H9 (cell line): Measurements from ENCODE around the gene AMBRA1. TPM values are rescaled to one million over a fixed set of nuclear protein-coding genes. Genes with fewer than 3 reads are reported as not detected.
A peak's percentile ranks its signal among the peaks of the same experiment; 100 is the strongest.

Source experiments
- DNase-seq: peaks from one replicate; pipeline ENCODE4 v3.0.0-alpha.2; 2017
- H2AFZ ChIP-seq: one replicate; pipeline ENCODE4 v1.6.1; 2013; ENCODE audit warnings: mild to moderate bottlenecking, low read length, control low read depth, moderate library complexity
- H2AK5ac ChIP-seq: 2 replicates; pipeline ENCODE4 v1.6.1; 2013; ENCODE audit warnings: low read length, control low read depth, mixed read lengths; ENCODE audit not compliant: insufficient read length
- H2BK120ac ChIP-seq: one replicate; pipeline ENCODE4 v1.6.1; 2013; ENCODE audit warnings: low read depth, mild to moderate bottlenecking, low read length, control low read depth, inconsistent platforms; ENCODE audit not compliant: poor library complexity, severe bottlenecking
- H2BK12ac ChIP-seq: 2 replicates; pipeline ENCODE4 v1.6.1; 2013; ENCODE audit warnings: low read length, control low read depth, mixed read lengths, low read depth; ENCODE audit not compliant: insufficient read length
- H2BK15ac ChIP-seq: 2 replicates; pipeline ENCODE4 v1.6.1; 2013; ENCODE audit warnings: low read depth, low read length, control low read depth
- H2BK20ac ChIP-seq: one replicate; pipeline ENCODE4 v1.6.1; 2013; ENCODE audit warnings: low read depth, mild to moderate bottlenecking, low read length, control low read depth, inconsistent platforms; ENCODE audit not compliant: poor library complexity, severe bottlenecking
- H2BK5ac ChIP-seq: 2 replicates; pipeline ENCODE4 v1.6.1; 2013; ENCODE audit warnings: low read length, control low read depth, mixed read lengths; ENCODE audit not compliant: insufficient read length
- H3K14ac ChIP-seq: 2 replicates; pipeline ENCODE4 v1.6.1; 2013; ENCODE audit warnings: low read length, control low read depth; ENCODE audit not compliant: insufficient read depth
- H3K18ac ChIP-seq: 2 replicates; pipeline ENCODE4 v1.6.1; 2013; ENCODE audit warnings: low read depth, mild to moderate bottlenecking, mixed read lengths, low read length, control low read depth; ENCODE audit not compliant: insufficient read length
- H3K23ac ChIP-seq: 2 replicates; pipeline ENCODE4 v1.6.1; 2013; ENCODE audit warnings: low read length, control low read depth, mixed read lengths, low read depth; ENCODE audit not compliant: insufficient read length
- H3K23me2 ChIP-seq: 2 replicates; pipeline ENCODE4 v1.6.1; 2013; ENCODE audit warnings: low read depth, mild to moderate bottlenecking, mixed read lengths, low read length, control low read depth; ENCODE audit not compliant: insufficient read length, poor library complexity, severe bottlenecking
- H3K27ac ChIP-seq: 2 replicates; pipeline ENCODE4 v1.5.1; 2013; ENCODE audit warnings: low read length, control low read depth, mixed read lengths, low read depth; ENCODE audit not compliant: insufficient read length
- H3K27me3 ChIP-seq: 2 replicates; pipeline ENCODE4 v1.6.1; 2013; ENCODE audit warnings: low read length, control low read depth, inconsistent platforms; ENCODE audit not compliant: insufficient read depth
- H3K4ac ChIP-seq: 2 replicates; pipeline ENCODE4 v1.6.1; 2013; ENCODE audit warnings: low read depth, mild to moderate bottlenecking, control low read depth, inconsistent platforms, low read length, moderate library complexity
- H3K4me1 ChIP-seq: 2 replicates; pipeline ENCODE4 v1.6.1; 2013; ENCODE audit warnings: low read length, control low read depth, inconsistent platforms; ENCODE audit not compliant: insufficient read depth
- H3K4me2 ChIP-seq: 2 replicates; pipeline ENCODE4 v1.6.1; 2013; ENCODE audit warnings: low read length, control low read depth, mixed read lengths; ENCODE audit not compliant: insufficient read length, insufficient read depth
- H3K56ac ChIP-seq: 2 replicates; pipeline ENCODE4 v1.6.1; 2013; ENCODE audit warnings: low read depth, mild to moderate bottlenecking, mixed read lengths, low read length, control low read depth; ENCODE audit not compliant: insufficient read length
- H3K79me1 ChIP-seq: 2 replicates; pipeline ENCODE4 v1.6.1; 2013; ENCODE audit warnings: low read depth, mild to moderate bottlenecking, moderate library complexity, low read length, control low read depth, inconsistent platforms; ENCODE audit not compliant: insufficient read depth, poor library complexity, severe bottlenecking
- H3K79me2 ChIP-seq: 2 replicates; pipeline ENCODE4 v1.6.1; 2013; ENCODE audit warnings: low read length, control low read depth, inconsistent platforms; ENCODE audit not compliant: insufficient read depth
- H3K9ac ChIP-seq: 2 replicates; pipeline ENCODE4 v1.6.1; 2013; ENCODE audit warnings: low read length, control low read depth, mixed read lengths; ENCODE audit not compliant: insufficient read length; ENCODE audit errors: extremely low read depth
- H3K9me3 ChIP-seq: one replicate; pipeline ENCODE4 v1.6.1; 2013; ENCODE audit warnings: low read depth, low read length, inconsistent platforms; ENCODE audit not compliant: control insufficient read depth
- H3T11ph ChIP-seq: one replicate; pipeline ENCODE4 v1.6.1; 2013; ENCODE audit warnings: mild to moderate bottlenecking, low read length, control low read depth, inconsistent platforms
- H4K20me1 ChIP-seq: one replicate; pipeline ENCODE4 v1.6.1; 2013; ENCODE audit not compliant: control insufficient read depth, insufficient read length, insufficient read depth
- H4K5ac ChIP-seq: 2 replicates; pipeline ENCODE4 v1.6.1; 2013; ENCODE audit warnings: low read depth, mild to moderate bottlenecking, mixed read lengths, low read length, control low read depth; ENCODE audit not compliant: insufficient read length
- H4K8ac ChIP-seq: replicated peaks from 2 replicates; pipeline ENCODE4 v1.6.1; 2013; ENCODE audit warnings: low read length, control low read depth, mixed read lengths, low read depth; ENCODE audit not compliant: insufficient read length
- H4K91ac ChIP-seq: 2 replicates; pipeline ENCODE4 v1.6.1; 2013; ENCODE audit warnings: low read depth, mild to moderate bottlenecking, moderate library complexity, mixed read lengths, low read length, control low read depth; ENCODE audit not compliant: insufficient read length
- H3K27ac Mint-ChIP-seq, 3 experiments: 2 replicates in 2 of 3; 3 replicates in 1 of 3; pipeline ENCODE4 v1.8.0; 2020 to 2021; ENCODE audit warnings: mixed read lengths in 3 of 3, mild to moderate bottlenecking in 1 of 3, moderate library complexity in 1 of 3
- H3K27me3 Mint-ChIP-seq: 2 replicates; pipeline ENCODE4 v1.8.0; 2021; ENCODE audit warnings: low read depth, mild to moderate bottlenecking, moderate library complexity, mixed read lengths
- H3K36me3 Mint-ChIP-seq, 3 experiments: 2 replicates in 2 of 3; 3 replicates in 1 of 3; pipeline ENCODE4 v1.8.0; 2020 to 2021; ENCODE audit warnings: low read depth in 3 of 3, mixed read lengths in 3 of 3; ENCODE audit not compliant: insufficient read depth in 1 of 3
- H3K4me1 Mint-ChIP-seq, 2 experiments: 2 replicates each; pipeline ENCODE4 v1.8.0; 2020; ENCODE audit warnings: mixed read lengths in 2 of 2
- H3K4me3 Mint-ChIP-seq, 2 experiments: 2 replicates in 1 of 2; 3 replicates in 1 of 2; pipeline ENCODE4 v1.8.0; 2020 to 2021; ENCODE audit warnings: mild to moderate bottlenecking in 2 of 2, mixed read lengths in 2 of 2, moderate library complexity in 1 of 2
- H3K9me3 Mint-ChIP-seq, 2 experiments: 2 replicates in 1 of 2; 3 replicates in 1 of 2; pipeline ENCODE4 v1.8.0; 2020; ENCODE audit warnings: mild to moderate bottlenecking in 2 of 2, mixed read lengths in 2 of 2, moderate library complexity in 1 of 2
- WGBS: extraction: QIAGEN DNeasy Blood & Tissue Kit; methylation state at CpG from one replicate; pipeline ENCODE4 v1.1.7; 2013; ENCODE audit warnings: missing lambda C conversion rate, low lambda C conversion rate, mixed read lengths; ENCODE audit not compliant: insufficient read length; ENCODE audit errors: extremely low coverage; 5-methylcytosine and 5-hydroxymethylcytosine counted together
- long read RNA-seq: library from polyadenylated mRNA; unstranded; transcript quantifications from one replicate; pipeline ENCODE4 v2.0.0, GENCODE V29; 2020
- total RNA-seq: library from RNA; stranded (reverse); gene quantifications from 2 replicates; pipeline ENCODE4 v1.2.1, GENCODE V29; 2021
- TF ChIP-seq, protein P1 (sequence below): fragments of 200-600 bp; sonication (generic); conservative IDR thresholded peaks from 3 replicates; pipeline ENCODE4 v1.8.0; 2021; ENCODE audit warnings: antibody characterized with exemption, mild to moderate bottlenecking

The AMBRA1 gene
- 37.5 and 40.0 TPM in 2 replicates for total RNA-seq
- long read RNA-seq, full-length matches to known transcripts, result 14 of 78 reads
- long read RNA-seq, partial matches to known transcripts, result 24 of 78 reads
- long read RNA-seq, other reads (novel, unspliced or antisense), result 40 of 78 reads

DNA sequence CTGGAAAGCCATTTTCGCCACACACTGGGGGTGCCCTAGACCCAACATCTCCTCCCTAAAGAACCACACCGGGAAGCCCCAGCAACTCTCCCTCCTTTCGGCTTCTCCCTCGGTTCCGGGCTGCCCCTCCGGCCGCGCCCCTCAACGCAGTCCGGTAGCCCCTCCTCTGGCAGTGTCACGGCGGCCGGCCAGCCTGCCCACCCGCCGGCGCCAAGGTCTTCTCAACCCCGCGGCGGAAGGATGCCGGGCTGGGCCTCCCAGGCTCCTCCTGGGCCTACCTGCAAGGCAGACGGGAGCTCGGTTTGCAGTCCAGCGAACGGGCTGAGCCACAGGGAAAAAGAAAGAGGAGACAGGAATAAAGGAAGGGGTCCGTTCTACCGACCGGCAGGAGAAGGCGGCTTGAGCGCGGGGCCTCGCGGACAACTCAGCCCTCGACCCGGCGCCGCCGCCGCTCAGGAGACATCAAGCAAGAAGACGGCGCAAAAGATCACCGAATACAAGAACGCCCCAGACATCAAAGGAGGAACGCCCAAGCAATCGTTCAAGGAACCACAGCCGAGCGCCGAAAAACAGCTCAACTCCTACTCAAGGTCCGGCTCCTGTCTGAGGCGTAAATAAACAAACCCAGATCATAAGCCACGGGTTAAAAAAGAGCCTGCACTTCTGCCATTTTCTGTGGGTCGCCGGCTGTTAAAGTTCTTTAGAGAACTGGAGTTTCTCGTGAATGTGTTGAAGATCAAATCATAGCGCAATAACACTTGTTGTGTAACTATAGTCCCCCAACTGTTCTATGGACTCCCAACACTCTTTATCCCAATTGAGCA is at the start of gene AMBRA1:
AMBRA1 (minus strand) TSS at position 474 of the 824 bp plus-strand sequence. CDS start 45,643 bp downstream, outside the sequence.
- H3K4me1 Mint-ChIP-seq, result peaks cover 17 to 18% of the 10 kb centered on the region in 2 experiments
- H3K56ac ChIP-seq, result no peak within 1 kb of the TSS
- H3K4ac ChIP-seq, result no peak within 1 kb of the TSS; the same call in 1 of the 2 replicates
- peak within 1 kb of the TSS; percentile 82 for H3K18ac ChIP-seq
- DNase-seq, result peak; percentile 91
- H3K27me3 ChIP-seq, result no peaks in the 10 kb centered on the region
- no peak within 1 kb of the TSS for H2BK120ac ChIP-seq
- no peaks in the 10 kb centered on the region for H3K27me3 Mint-ChIP-seq
- H3K23me2 ChIP-seq, result peaks cover 5% of the 10 kb centered on the region
- peak within 1 kb of the TSS; percentile 93 for H3K4me2 ChIP-seq
- H3K9me3 Mint-ChIP-seq, result no peaks in the 10 kb centered on the region
- H2BK15ac ChIP-seq, result no peak within 1 kb of the TSS; the same call in 1 of the 2 replicates
- H3K27ac ChIP-seq, result no peak within 1 kb of the TSS
- H3T11ph ChIP-seq, result no peak within 1 kb of the TSS
- H4K8ac ChIP-seq, result no peak within 1 kb of the TSS
- no peak within 1 kb of the TSS for H4K91ac ChIP-seq
- H2BK12ac ChIP-seq, result no peak within 1 kb of the TSS
- no peak within 1 kb of the TSS for H4K5ac ChIP-seq
- H3K4me3 Mint-ChIP-seq, result peak within 1 kb of the TSS; percentile 92 to 96
- no peaks in the 10 kb centered on the region; a peak in 1 of 7 replicates for H3K36me3 Mint-ChIP-seq
- no peak within 1 kb of the TSS for H3K23ac ChIP-seq
- peaks cover 2% of the 10 kb centered on the region for H3K79me1 ChIP-seq
- H3K79me2 ChIP-seq, result peaks cover 13% of the 10 kb centered on the region; the same call in 1 of the 2 replicates
- no peaks in the 10 kb centered on the region for H4K20me1 ChIP-seq
- no CpG with 5 or more reads among the region's 54 CpGs for WGBS
- H3K27ac Mint-ChIP-seq, result peak within 1 kb of the TSS; percentile 97 to 99 (median 98)
- peak within 1 kb of the TSS; percentile 89 for H2AFZ ChIP-seq
- no peak within 1 kb of the TSS for H2AK5ac ChIP-seq
- no peaks in the 10 kb centered on the region for H3K4me1 ChIP-seq
- H3K9me3 ChIP-seq, result no peaks in the 10 kb centered on the region
- TF ChIP-seq, protein P1, sequence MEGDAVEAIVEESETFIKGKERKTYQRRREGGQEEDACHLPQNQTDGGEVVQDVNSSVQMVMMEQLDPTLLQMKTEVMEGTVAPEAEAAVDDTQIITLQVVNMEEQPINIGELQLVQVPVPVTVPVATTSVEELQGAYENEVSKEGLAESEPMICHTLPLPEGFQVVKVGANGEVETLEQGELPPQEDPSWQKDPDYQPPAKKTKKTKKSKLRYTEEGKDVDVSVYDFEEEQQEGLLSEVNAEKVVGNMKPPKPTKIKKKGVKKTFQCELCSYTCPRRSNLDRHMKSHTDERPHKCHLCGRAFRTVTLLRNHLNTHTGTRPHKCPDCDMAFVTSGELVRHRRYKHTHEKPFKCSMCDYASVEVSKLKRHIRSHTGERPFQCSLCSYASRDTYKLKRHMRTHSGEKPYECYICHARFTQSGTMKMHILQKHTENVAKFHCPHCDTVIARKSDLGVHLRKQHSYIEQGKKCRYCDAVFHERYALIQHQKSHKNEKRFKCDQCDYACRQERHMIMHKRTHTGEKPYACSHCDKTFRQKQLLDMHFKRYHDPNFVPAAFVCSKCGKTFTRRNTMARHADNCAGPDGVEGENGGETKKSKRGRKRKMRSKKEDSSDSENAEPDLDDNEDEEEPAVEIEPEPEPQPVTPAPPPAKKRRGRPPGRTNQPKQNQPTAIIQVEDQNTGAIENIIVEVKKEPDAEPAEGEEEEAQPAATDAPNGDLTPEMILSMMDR, result no peak
- H3K14ac ChIP-seq, result peak within 1 kb of the TSS; percentile 97
- H2BK5ac ChIP-seq, result no peak within 1 kb of the TSS
- H2BK20ac ChIP-seq, result no peak within 1 kb of the TSS
- peak within 1 kb of the TSS; percentile 92 for H3K9ac ChIP-seq
